Astrocyte (in vitro differentiated cells and primary cell): Measurements from ENCODE around the gene ARFGEF2. TPM values are rescaled to one million over a fixed set of nuclear protein-coding genes. Genes with fewer than 3 reads are reported as not detected.

Experiments
- DNase-seq: peaks from one replicate; pipeline ENCODE4 v3.0.0-alpha.2; 2010; ENCODE audit warnings: low read depth
- FAIRE-seq: peaks from 2 replicates; lab custom pipeline; 2011; peaks lifted over from hg19 to GRCh38; lab: Jason Lieb, UNC
- H2AFZ ChIP-seq: 2 replicates; pipeline ENCODE4 v1.6.0; 2012; ENCODE audit warnings: low read depth, low read length, inconsistent platforms
- H3K27ac ChIP-seq: 2 replicates; pipeline ENCODE4 v1.5.1; 2011; ENCODE audit warnings: low read depth, low read length, inconsistent platforms
- H3K27me3 ChIP-seq: 2 replicates; pipeline ENCODE4 v1.6.0; 2011; ENCODE audit warnings: low read length, inconsistent platforms; ENCODE audit not compliant: insufficient read depth
- H3K36me3 ChIP-seq: 2 replicates; pipeline ENCODE4 v1.5.1; 2011; ENCODE audit warnings: low read length, inconsistent platforms; ENCODE audit not compliant: insufficient read depth
- H3K4me1 ChIP-seq: 2 replicates; pipeline ENCODE4 v1.5.1; 2011; ENCODE audit warnings: low read length, inconsistent platforms; ENCODE audit not compliant: insufficient read depth
- H3K4me2 ChIP-seq: 2 replicates; pipeline ENCODE4 v1.6.0; 2012; ENCODE audit warnings: low read length, inconsistent platforms
- H3K4me3 ChIP-seq: 2 replicates; pipeline ENCODE4 v1.5.1; 2011; ENCODE audit warnings: low read depth, mild to moderate bottlenecking, low read length, inconsistent platforms; ENCODE audit not compliant: insufficient read depth
- H3K79me2 ChIP-seq: 2 replicates; pipeline ENCODE4 v1.6.0; 2012; ENCODE audit warnings: mild to moderate bottlenecking, low read length, inconsistent platforms; ENCODE audit not compliant: insufficient read depth
- H3K9ac ChIP-seq: 2 replicates; pipeline ENCODE4 v1.6.0; 2012; ENCODE audit warnings: mild to moderate bottlenecking, low read length, inconsistent platforms
- H3K9me3 ChIP-seq: 2 replicates; pipeline ENCODE4 v1.5.1; 2012; ENCODE audit warnings: low read depth, mild to moderate bottlenecking, low read length, inconsistent platforms; ENCODE audit not compliant: insufficient read depth
- H4K20me1 ChIP-seq: 2 replicates; pipeline ENCODE4 v1.6.0; 2012; ENCODE audit warnings: low read length, inconsistent platforms; ENCODE audit not compliant: insufficient read depth
- H3K27ac Mint-ChIP-seq: one replicate; pipeline ENCODE4 v1.8.0; 2021; ENCODE audit warnings: mild to moderate bottlenecking, mixed read lengths; ENCODE audit not compliant: unreplicated experiment
- H3K27me3 Mint-ChIP-seq: one replicate; pipeline ENCODE4 v1.8.0; 2021; ENCODE audit warnings: low read depth, mixed read lengths; ENCODE audit not compliant: unreplicated experiment
- H3K36me3 Mint-ChIP-seq: one replicate; pipeline ENCODE4 v1.8.0; 2021; ENCODE audit warnings: low read depth, mixed read lengths; ENCODE audit not compliant: unreplicated experiment
- H3K4me1 Mint-ChIP-seq: one replicate; pipeline ENCODE4 v1.8.0; 2021; ENCODE audit warnings: low read depth, mixed read lengths; ENCODE audit not compliant: unreplicated experiment
- H3K4me3 Mint-ChIP-seq: one replicate; pipeline ENCODE4 v1.8.0; 2021; ENCODE audit warnings: mild to moderate bottlenecking, moderate library complexity, mixed read lengths; ENCODE audit not compliant: unreplicated experiment
- H3K9me3 Mint-ChIP-seq: one replicate; pipeline ENCODE4 v1.8.0; 2021; ENCODE audit warnings: mild to moderate bottlenecking, mixed read lengths; ENCODE audit not compliant: unreplicated experiment
- CTCF ChIP-seq: IDR thresholded peaks from 2 replicates; pipeline ENCODE4 v1.5.1; 2011; ENCODE audit warnings: low read depth, mild to moderate bottlenecking, inconsistent platforms, low read length, moderate library complexity; ENCODE audit not compliant: insufficient read depth
- EZH2 ChIP-seq: IDR thresholded peaks from 2 replicates; pipeline ENCODE4 v1.6.1; 2012; ENCODE audit warnings: mild to moderate bottlenecking, low read length, inconsistent platforms; ENCODE audit not compliant: insufficient read depth
- total RNA-seq: library from RNA; stranded (reverse); gene quantifications from 2 replicates; pipeline ENCODE4 v1.2.1, GENCODE V29; 2021

The ARFGEF2 gene
- total RNA-seq, 1 donor from 2014 or later = 28.2 TPM

GRCh38 chr20:48937674-48938073, 16.2 kb downstream of the ARFGEF2 start:
- peaks cover 65% of the 10 kb centered on the region for H4K20me1 ChIP-seq
- Mint-ChIP-seq H3K36me3 (peaks cover 5% of the 10 kb centered on the region), H3K4me1 (peaks cover 14% of the 10 kb centered on the region), H3K27me3 (no peaks in the 10 kb centered on the region), H3K4me3 (no peak overlapping the region), H3K9me3 (no peaks in the 10 kb centered on the region), H3K27ac (no peak overlapping the region)
- H3K4me3 ChIP-seq = no peak overlapping the region
- H3K79me2 ChIP-seq = peaks cover 67% of the 10 kb centered on the region
- H3K36me3 ChIP-seq = peaks cover 2% of the 10 kb centered on the region
- H3K4me1 ChIP-seq = peaks cover 10% of the 10 kb centered on the region
- TF ChIP-seq CTCF (no peak), EZH2 (no peak)
- H3K9me3 ChIP-seq = no peaks in the 10 kb centered on the region
- no peak overlapping the region for H3K4me2 ChIP-seq
- no peaks in the 10 kb centered on the region for H3K27me3 ChIP-seq
- H2AFZ ChIP-seq = no peak overlapping the region
- no peak for FAIRE-seq
- H3K27ac ChIP-seq = no peak overlapping the region
- H3K9ac ChIP-seq = no peak overlapping the region
- no peak for DNase-seq

- TF ChIP-seq CTCF (no peak), EZH2 (no peak)
- Mint-ChIP-seq H3K4me1 (peaks cover 8% of the 10 kb centered on the region), H3K27me3 (no peaks in the 10 kb centered on the region), H3K27ac (no peak overlapping the region), H3K36me3 (peaks cover 3% of the 10 kb centered on the region), H3K9me3 (no peaks in the 10 kb centered on the region), H3K4me3 (no peak overlapping the region)
- no peak overlapping the region for H3K4me3 ChIP-seq
- H3K9ac ChIP-seq = no peak overlapping the region
- H3K36me3 ChIP-seq = peaks cover 6% of the 10 kb centered on the region
- H3K9me3 ChIP-seq = no peaks in the 10 kb centered on the region
- no peak for FAIRE-seq
- H3K27me3 ChIP-seq = no peaks in the 10 kb centered on the region
- H3K4me1 ChIP-seq = no peaks in the 10 kb centered on the region
- peaks cover 55% of the 10 kb centered on the region for H4K20me1 ChIP-seq
- H3K79me2 ChIP-seq = peaks cover 57% of the 10 kb centered on the region
- H3K4me2 ChIP-seq = no peak overlapping the region
- no peak overlapping the region for H2AFZ ChIP-seq
- H3K27ac ChIP-seq = no peak overlapping the region
- no peak for DNase-seq
Observed at GRCh38 chr20:48938670-48939069, 17.2 kb downstream of the ARFGEF2 start.

GRCh38 chr20:48940170-48940569, 18.7 kb downstream of the ARFGEF2 start:
- Histone ChIP-seq H3K27me3 (no peaks in the 10 kb centered on the region), H2AFZ (no peak overlapping the region), H3K4me3 (no peak overlapping the region), H3K4me2 (no peak overlapping the region), H3K9ac (no peak overlapping the region), H3K27ac (no peak overlapping the region), H3K36me3 (peaks cover 10% of the 10 kb centered on the region), H4K20me1 (peaks cover 55% of the 10 kb centered on the region), H3K4me1 (no peaks in the 10 kb centered on the region), H3K9me3 (no peaks in the 10 kb centered on the region), H3K79me2 (peaks cover 55% of the 10 kb centered on the region)
- DNase-seq (no peak), FAIRE-seq (no peak)
- no peak overlapping the region for H3K27ac Mint-ChIP-seq
- H3K4me1 Mint-ChIP-seq = peaks cover 3% of the 10 kb centered on the region
- no peak overlapping the region for H3K4me3 Mint-ChIP-seq
- H3K27me3 Mint-ChIP-seq = no peaks in the 10 kb centered on the region
- H3K36me3 Mint-ChIP-seq = peaks cover 2% of the 10 kb centered on the region
- peaks cover 3% of the 10 kb centered on the region for H3K9me3 Mint-ChIP-seq
- TF ChIP-seq CTCF (no peak), EZH2 (no peak)
